Neutrophil (primary cell): ENCODE results near the gene ARHGEF16.

Experiments used
- H3K27ac ChIP-seq: fragments of 200-600 bp; sonication (generic); 2 replicates; pipeline ENCODE4 v1.5.1; 2016; ENCODE audit warnings: mild to moderate bottlenecking, moderate library complexity
- H3K27me3 ChIP-seq: fragments of 200-600 bp; sonication (generic); 2 replicates; pipeline ENCODE4 v1.6.0; 2016; ENCODE audit warnings: mild to moderate bottlenecking
- H3K36me3 ChIP-seq: fragments of 200-600 bp; sonication (generic); 2 replicates; pipeline ENCODE4 v1.5.1; 2017
- H3K4me1 ChIP-seq, 2 experiments: fragments of 200-600 bp in 1 of 2; sonication (generic) in 1 of 2; 1 replicate in 1 of 2; 2 replicates in 1 of 2; pipeline versions ENCODE4 v1.5.1 to v1.6.1; 2013 to 2016; ENCODE audit warnings: low read depth in 1 of 2, low read length in 1 of 2, mild to moderate bottlenecking in 1 of 2, moderate library complexity in 1 of 2; ENCODE audit not compliant: control insufficient read depth in 1 of 2, insufficient read depth in 1 of 2
- H3K4me3 ChIP-seq, 2 experiments: fragments of 200-600 bp in 1 of 2; sonication (generic) in 1 of 2; 1 replicate in 1 of 2; 2 replicates in 1 of 2; pipeline ENCODE4 v1.5.1; 2013 to 2016; ENCODE audit warnings: low read depth in 1 of 2, low read length in 1 of 2, mild to moderate bottlenecking in 1 of 2, moderate library complexity in 1 of 2
- H3K9me3 ChIP-seq: fragments of 200-600 bp; sonication (generic); 2 replicates; pipeline ENCODE4 v1.5.1; 2016
- TF ChIP-seq, protein P1 (sequence below): fragments of 200-600 bp; sonication (generic); IDR thresholded peaks from 2 replicates; pipeline ENCODE4 v1.5.1; 2016; ENCODE audit warnings: antibody characterized with exemption

ARHGEF16 gene

GRCh38 chr1:3436901-3437300 lies 17.6 kb upstream of the ARHGEF16 start:
- H3K36me3 ChIP-seq = no peaks in the 10 kb centered on the region
- H3K27ac ChIP-seq = no peak overlapping the region
- TF ChIP-seq, protein P1, sequence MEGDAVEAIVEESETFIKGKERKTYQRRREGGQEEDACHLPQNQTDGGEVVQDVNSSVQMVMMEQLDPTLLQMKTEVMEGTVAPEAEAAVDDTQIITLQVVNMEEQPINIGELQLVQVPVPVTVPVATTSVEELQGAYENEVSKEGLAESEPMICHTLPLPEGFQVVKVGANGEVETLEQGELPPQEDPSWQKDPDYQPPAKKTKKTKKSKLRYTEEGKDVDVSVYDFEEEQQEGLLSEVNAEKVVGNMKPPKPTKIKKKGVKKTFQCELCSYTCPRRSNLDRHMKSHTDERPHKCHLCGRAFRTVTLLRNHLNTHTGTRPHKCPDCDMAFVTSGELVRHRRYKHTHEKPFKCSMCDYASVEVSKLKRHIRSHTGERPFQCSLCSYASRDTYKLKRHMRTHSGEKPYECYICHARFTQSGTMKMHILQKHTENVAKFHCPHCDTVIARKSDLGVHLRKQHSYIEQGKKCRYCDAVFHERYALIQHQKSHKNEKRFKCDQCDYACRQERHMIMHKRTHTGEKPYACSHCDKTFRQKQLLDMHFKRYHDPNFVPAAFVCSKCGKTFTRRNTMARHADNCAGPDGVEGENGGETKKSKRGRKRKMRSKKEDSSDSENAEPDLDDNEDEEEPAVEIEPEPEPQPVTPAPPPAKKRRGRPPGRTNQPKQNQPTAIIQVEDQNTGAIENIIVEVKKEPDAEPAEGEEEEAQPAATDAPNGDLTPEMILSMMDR = no peak
- no peaks in the 10 kb centered on the region for H3K4me1 ChIP-seq
- peaks cover 4% of the 10 kb centered on the region for H3K27me3 ChIP-seq
- no peaks in the 10 kb centered on the region for H3K9me3 ChIP-seq
- no peak overlapping the region for H3K4me3 ChIP-seq

- TF ChIP-seq, protein P1 = no peak
- H3K36me3 ChIP-seq = no peaks in the 10 kb centered on the region
- H3K9me3 ChIP-seq = no peaks in the 10 kb centered on the region
- H3K4me1 ChIP-seq = no peaks in the 10 kb centered on the region
- peaks cover 4% of the 10 kb centered on the region for H3K27me3 ChIP-seq
- no peak overlapping the region for H3K27ac ChIP-seq
- no peak overlapping the region for H3K4me3 ChIP-seq
These were observed 15.7 kb upstream of the ARHGEF16 start for GRCh38 chr1:3438661-3439180.

DNA sequence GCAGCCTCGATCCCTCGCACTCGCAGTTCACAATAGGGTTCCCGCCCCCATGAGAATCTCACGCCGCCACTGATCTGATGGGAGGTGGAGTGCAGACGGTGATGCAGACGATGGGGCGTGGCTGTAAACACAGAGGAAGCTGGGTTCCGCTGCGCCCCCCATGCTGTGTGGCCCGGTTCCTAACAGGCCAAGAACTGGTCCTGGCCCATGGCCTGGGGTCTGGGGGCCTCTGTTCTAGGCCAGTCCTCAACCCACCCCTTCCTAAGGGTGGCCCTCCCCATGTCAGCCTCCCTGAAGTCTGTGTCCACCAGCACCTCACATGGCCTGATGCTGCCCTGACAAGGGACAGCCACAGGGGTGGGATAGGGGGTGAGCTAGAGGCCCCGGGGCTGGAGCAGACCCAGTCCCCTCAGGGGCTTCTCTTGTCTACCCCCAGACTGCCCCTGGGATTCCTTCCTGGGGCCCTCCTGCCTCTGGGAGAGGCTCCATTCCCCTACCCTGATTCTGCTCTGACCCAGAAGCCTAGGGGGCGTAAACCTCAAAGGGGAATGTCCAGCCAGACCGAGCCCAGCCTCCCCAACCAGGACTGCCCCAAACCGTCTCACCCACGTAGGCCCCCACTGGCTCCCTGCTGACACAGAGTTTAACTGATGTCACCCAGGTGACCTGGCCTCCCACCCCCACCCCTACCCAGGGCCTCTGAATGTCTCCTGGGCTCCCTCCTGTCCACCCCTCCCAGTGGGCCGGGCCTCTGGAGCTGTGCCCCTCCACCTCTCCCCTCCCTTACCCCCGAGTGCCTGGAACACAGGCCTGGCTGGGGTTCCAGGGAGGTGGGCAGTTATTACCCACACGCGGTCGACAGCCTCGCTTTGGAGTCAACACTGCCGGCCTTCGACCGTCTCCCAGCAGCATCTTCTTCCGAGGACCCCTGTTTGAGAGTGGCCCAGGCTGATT lies 14.8 kb upstream of the ARHGEF16 start:
- TF ChIP-seq, protein P1 = no peak
- H3K9me3 ChIP-seq = no peaks in the 10 kb centered on the region
- H3K4me1 ChIP-seq = no peaks in the 10 kb centered on the region
- no peak overlapping the region for H3K4me3 ChIP-seq
- H3K27me3 ChIP-seq = peaks cover 4% of the 10 kb centered on the region
- no peaks in the 10 kb centered on the region for H3K36me3 ChIP-seq
- no peak overlapping the region for H3K27ac ChIP-seq

GRCh38 chr1:3440300-3440681 lies 14.2 kb upstream of the ARHGEF16 start:
- H3K36me3 ChIP-seq = no peaks in the 10 kb centered on the region
- no peak overlapping the region for H3K27ac ChIP-seq
- H3K4me3 ChIP-seq = no peak overlapping the region
- H3K27me3 ChIP-seq = peaks cover 4% of the 10 kb centered on the region
- H3K4me1 ChIP-seq = no peaks in the 10 kb centered on the region
- no peaks in the 10 kb centered on the region for H3K9me3 ChIP-seq
- TF ChIP-seq, protein P1 = no peak

GRCh38 chr1:3440711-3441409 lies 13.6 kb upstream of the ARHGEF16 start:
- Histone ChIP-seq H3K4me1 (no peaks in the 10 kb centered on the region), H3K9me3 (no peaks in the 10 kb centered on the region), H3K27me3 (peaks cover 4% of the 10 kb centered on the region), H3K36me3 (no peaks in the 10 kb centered on the region), H3K4me3 (no peak overlapping the region), H3K27ac (no peak overlapping the region)
- TF ChIP-seq, protein P1 = no peak
